HFF-Myc (cell line): ENCODE data around the gene RELN.

Experiments
- DNase-seq: peaks from one replicate; pipeline ENCODE4 v3.0.0-alpha.2; 2011; ENCODE audit warnings: low read depth; ENCODE audit errors: extremely low read depth
- H3K4me3 ChIP-seq: replicated peaks from 2 replicates; pipeline ENCODE4 v1.5.1; 2011; ENCODE audit warnings: low read depth, mild to moderate bottlenecking, control low read depth, low read length
- CTCF ChIP-seq: IDR thresholded peaks from 2 replicates; pipeline ENCODE4 v1.5.1; 2012; ENCODE audit warnings: mild to moderate bottlenecking, low read depth, low read length, control low read depth; ENCODE audit errors: missing control alignments

Gene RELN

GRCh38 chr7:103887853-103888602, 101.4 kb downstream of the RELN start:
- no peak for DNase-seq
- no peak for TF ChIP-seq CTCF
- H3K4me3 ChIP-seq: no peak overlapping the region

GRCh38 chr7:103887050-103887449, 102.4 kb downstream of the RELN start:
- no peak for TF ChIP-seq CTCF
- DNase-seq: no peak
- H3K4me3 ChIP-seq: no peak overlapping the region

- H3K4me3 ChIP-seq: no peak overlapping the region
- no peak for TF ChIP-seq CTCF
- DNase-seq: no peak
Measured at GRCh38 chr7:103879928-103880600, 109.4 kb downstream of the RELN start.

- no peak for DNase-seq
- TF ChIP-seq CTCF: no peak
Measured at GRCh38 chr7:103879411-103879810, 110.0 kb downstream of the RELN start.

GRCh38 chr7:103877565-103877964, 111.9 kb downstream of the RELN start:
- no peak for DNase-seq
- H3K4me3 ChIP-seq: no peak overlapping the region
- no peak for TF ChIP-seq CTCF

More at GRCh38 chr7:103879411-103879810, 110.0 kb downstream of the RELN start:
- H3K4me3 ChIP-seq: no peak overlapping the region

- TF ChIP-seq CTCF: no peak
- no peak overlapping the region for H3K4me3 ChIP-seq
- DNase-seq: no peak
Measured at GRCh38 chr7:103875718-103876117, 113.7 kb downstream of the RELN start.
